22Rv1 (cell line): ENCODE measurements around the gene F13A1.

Experiments used
- CTCF ChIP-seq: fragments of 450-650 bp; IDR thresholded peaks from 2 replicates; pipeline ENCODE4 v1.5.1; 2017; ENCODE audit warnings: mild to moderate bottlenecking
- ZFX ChIP-seq: fragments of 450-650 bp; IDR thresholded peaks from 2 replicates; pipeline ENCODE4 v1.6.1; 2017; ENCODE audit warnings: antibody characterized with exemption, borderline replicate concordance

GRCh38 chr6:6239598-6240581 is 80.6 kb downstream of the F13A1 start:
- TF ChIP-seq CTCF, result no peak
- TF ChIP-seq ZFX, result no peak
